ENCODE results near the gene RNPEP. TPM values are rescaled to one million over a fixed set of nuclear protein-coding genes. Genes with fewer than 3 reads are reported as not detected.
A peak's percentile ranks its signal among the peaks of the same experiment; 100 is the strongest.

RNPEP gene
- total and polyA plus RNA-seq, 2 of the 13 experiments (the other 11 are each of a cell fraction or from before 2014, with no cell fraction given) = 20.6 to 38.4 TPM

DNA sequence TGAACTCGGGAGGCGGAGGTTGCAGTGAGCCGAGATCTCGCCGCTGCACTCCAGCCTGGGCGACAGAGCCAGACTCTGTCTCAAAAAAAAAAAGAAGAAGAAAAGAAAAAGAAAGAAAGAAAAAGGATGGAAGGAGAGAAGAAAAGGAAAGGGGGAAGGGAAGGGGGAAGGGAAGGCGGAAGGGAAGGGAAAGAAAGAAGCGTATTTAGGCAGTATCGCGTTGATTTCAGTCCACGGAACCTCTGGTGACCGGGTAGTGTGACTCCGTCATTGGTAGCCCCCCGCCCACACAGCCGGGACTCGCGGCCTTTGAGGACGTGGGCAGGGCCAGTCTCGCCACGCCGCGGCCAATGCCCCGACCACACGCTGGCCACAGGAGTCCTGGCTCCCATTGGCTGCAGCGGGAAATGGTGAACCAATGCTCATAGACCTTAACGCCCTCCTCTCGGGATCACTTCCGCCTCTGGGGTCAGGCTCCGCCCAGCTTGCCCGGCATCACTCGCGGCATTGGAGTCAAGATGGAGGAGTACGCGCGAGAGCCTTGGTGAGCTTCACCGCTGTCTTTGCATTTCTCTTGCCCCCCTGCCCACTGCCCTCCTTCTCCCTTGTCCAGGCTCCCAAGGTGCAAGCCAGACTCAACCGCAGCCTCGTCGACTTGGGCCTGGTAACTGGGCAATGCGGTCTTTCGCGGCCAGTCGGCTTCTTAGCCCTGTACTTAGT, 27.3 kb upstream of the RNPEP start, which contains the start of gene TIMM17A (continued):
- TF ChIP-seq HMG20B (CRISPR knock-in tag; conservative IDR thresholded peaks at IDR 0.05) = peak; percentile 34; the same call in 1 of the 2 replicates
- TF ChIP-seq ZNF550 (CRISPR knock-in tag; IDR thresholded peaks at IDR 0.05; ENCODE audit: borderline replicate concordance) = no peak
- TF ChIP-seq ZKSCAN1 (IDR thresholded peaks at IDR 0.05; ENCODE audit: low read length) = no peak
- TF ChIP-seq ZNF530 (CRISPR knock-in tag; IDR thresholded peaks at IDR 0.05; ENCODE audit: low read depth) = no peak
- peak; percentile 32; the same call in 1 of the 2 replicates for TF ChIP-seq ZNF749 (CRISPR knock-in tag; IDR thresholded peaks at IDR 0.05; ENCODE audit: borderline replicate concordance)
- TF ChIP-seq PRPF4 (IDR thresholded peaks at IDR 0.05; ENCODE audit: low read depth, low read length, poor library complexity, severe bottlenecking) = peak; percentile 79
- no peak for TF ChIP-seq SNAPC2 (CRISPR knock-in tag; IDR thresholded peaks at IDR 0.05)
- TF ChIP-seq BRD4 (CRISPR knock-in tag; IDR thresholded peaks at IDR 0.05) = 0 out of 2 replicates have a peak, but pooled peaks have one; percentile 35
- peak; percentile 52; the same call in 1 of the 2 replicates for TF ChIP-seq MTF2 (CRISPR knock-in tag; IDR thresholded peaks at IDR 0.05; ENCODE audit: borderline replicate concordance)
- TF ChIP-seq, protein P1, sequence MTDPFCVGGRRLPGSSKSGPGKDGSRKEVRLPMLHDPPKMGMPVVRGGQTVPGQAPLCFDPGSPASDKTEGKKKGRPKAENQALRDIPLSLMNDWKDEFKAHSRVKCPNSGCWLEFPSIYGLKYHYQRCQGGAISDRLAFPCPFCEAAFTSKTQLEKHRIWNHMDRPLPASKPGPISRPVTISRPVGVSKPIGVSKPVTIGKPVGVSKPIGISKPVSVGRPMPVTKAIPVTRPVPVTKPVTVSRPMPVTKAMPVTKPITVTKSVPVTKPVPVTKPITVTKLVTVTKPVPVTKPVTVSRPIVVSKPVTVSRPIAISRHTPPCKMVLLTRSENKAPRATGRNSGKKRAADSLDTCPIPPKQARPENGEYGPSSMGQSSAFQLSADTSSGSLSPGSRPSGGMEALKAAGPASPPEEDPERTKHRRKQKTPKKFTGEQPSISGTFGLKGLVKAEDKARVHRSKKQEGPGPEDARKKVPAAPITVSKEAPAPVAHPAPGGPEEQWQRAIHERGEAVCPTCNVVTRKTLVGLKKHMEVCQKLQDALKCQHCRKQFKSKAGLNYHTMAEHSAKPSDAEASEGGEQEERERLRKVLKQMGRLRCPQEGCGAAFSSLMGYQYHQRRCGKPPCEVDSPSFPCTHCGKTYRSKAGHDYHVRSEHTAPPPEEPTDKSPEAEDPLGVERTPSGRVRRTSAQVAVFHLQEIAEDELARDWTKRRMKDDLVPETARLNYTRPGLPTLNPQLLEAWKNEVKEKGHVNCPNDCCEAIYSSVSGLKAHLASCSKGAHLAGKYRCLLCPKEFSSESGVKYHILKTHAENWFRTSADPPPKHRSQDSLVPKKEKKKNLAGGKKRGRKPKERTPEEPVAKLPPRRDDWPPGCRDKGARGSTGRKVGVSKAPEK (CRISPR knock-in tag; IDR thresholded peaks at IDR 0.05; ENCODE audit: borderline replicate concordance) = peak; percentile 86
- TF ChIP-seq TARDBP (CRISPR knock-in tag; IDR thresholded peaks at IDR 0.05) = peak; percentile 56; the same call in 1 of the 2 replicates
- no peak for TF ChIP-seq TCF7 (IDR thresholded peaks at IDR 0.05; ENCODE audit: low read depth)
- no peak for TF ChIP-seq FOXK2 (IDR thresholded peaks at IDR 0.05)
- TF ChIP-seq SKI (IDR thresholded peaks at IDR 0.05; ENCODE audit: partially characterized antibody) = peak; percentile 13
- TF ChIP-seq ZFX (CRISPR knock-in tag; IDR thresholded peaks at IDR 0.05; ENCODE audit: low read depth) = peak; percentile 76; the same call in 1 of the 2 replicates
- TF ChIP-seq, protein P2, sequence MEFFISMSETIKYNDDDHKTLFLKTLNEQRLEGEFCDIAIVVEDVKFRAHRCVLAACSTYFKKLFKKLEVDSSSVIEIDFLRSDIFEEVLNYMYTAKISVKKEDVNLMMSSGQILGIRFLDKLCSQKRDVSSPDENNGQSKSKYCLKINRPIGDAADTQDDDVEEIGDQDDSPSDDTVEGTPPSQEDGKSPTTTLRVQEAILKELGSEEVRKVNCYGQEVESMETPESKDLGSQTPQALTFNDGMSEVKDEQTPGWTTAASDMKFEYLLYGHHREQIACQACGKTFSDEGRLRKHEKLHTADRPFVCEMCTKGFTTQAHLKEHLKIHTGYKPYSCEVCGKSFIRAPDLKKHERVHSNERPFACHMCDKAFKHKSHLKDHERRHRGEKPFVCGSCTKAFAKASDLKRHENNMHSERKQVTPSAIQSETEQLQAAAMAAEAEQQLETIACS (CRISPR knock-in tag; IDR thresholded peaks at IDR 0.05) = no peak
- TF ChIP-seq TP53 (CRISPR knock-in tag; conservative IDR thresholded peaks at IDR 0.05) = no peak; the same call in 1 of the 2 replicates
- peak; percentile 45; the same call in 1 of the 2 replicates for TF ChIP-seq ZNF343 (CRISPR knock-in tag; IDR thresholded peaks at IDR 0.05)
- TF ChIP-seq, protein P3, sequence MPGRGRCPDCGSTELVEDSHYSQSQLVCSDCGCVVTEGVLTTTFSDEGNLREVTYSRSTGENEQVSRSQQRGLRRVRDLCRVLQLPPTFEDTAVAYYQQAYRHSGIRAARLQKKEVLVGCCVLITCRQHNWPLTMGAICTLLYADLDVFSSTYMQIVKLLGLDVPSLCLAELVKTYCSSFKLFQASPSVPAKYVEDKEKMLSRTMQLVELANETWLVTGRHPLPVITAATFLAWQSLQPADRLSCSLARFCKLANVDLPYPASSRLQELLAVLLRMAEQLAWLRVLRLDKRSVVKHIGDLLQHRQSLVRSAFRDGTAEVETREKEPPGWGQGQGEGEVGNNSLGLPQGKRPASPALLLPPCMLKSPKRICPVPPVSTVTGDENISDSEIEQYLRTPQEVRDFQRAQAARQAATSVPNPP (CRISPR knock-in tag; IDR thresholded peaks at IDR 0.05) = no peak
- TF ChIP-seq JDP2 (CRISPR knock-in tag; IDR thresholded peaks at IDR 0.05; ENCODE audit: borderline replicate concordance) = no peak
- TF ChIP-seq SIX4 (CRISPR knock-in tag; IDR thresholded peaks at IDR 0.05) = no peak
- TF ChIP-seq YEATS2 (CRISPR knock-in tag; IDR thresholded peaks at IDR 0.05; ENCODE audit: borderline replicate concordance) = peak; percentile 90
- TF ChIP-seq STAG1 (CRISPR knock-in tag; IDR thresholded peaks at IDR 0.05) = no peak
- TF ChIP-seq SMAD3 (CRISPR knock-in tag; IDR thresholded peaks at IDR 0.05) = no peak
- TF ChIP-seq ZNF83 (CRISPR knock-in tag; IDR thresholded peaks at IDR 0.05; ENCODE audit: borderline replicate concordance) = no peak
- TF ChIP-seq ONECUT2 (CRISPR knock-in tag; IDR thresholded peaks at IDR 0.05) = no peak
- TF ChIP-seq, protein P4, sequence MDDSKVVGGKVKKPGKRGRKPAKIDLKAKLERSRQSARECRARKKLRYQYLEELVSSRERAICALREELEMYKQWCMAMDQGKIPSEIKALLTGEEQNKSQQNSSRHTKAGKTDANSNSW (CRISPR knock-in tag; IDR thresholded peaks at IDR 0.05; ENCODE audit: borderline replicate concordance) = no peak

Measured in HepG2 (cell line).